ENCODE results near the gene CIZ1. TPM values are rescaled to one million over a fixed set of nuclear protein-coding genes. Genes with fewer than 3 reads are reported as not detected.

The CIZ1 gene
- total and polyA plus RNA-seq, 9 of the 15 experiments (the other 6 are each of a cell fraction or from before 2014, with no cell fraction given), result 6.6 to 329 (median 87.8) TPM

GRCh38 chr9:128190516-128191405 lies 611 bp downstream of the CIZ1 start:
- Histone ChIP-seq H2AFZ (ENCODE audit: low read depth, low read length) (peak overlapping the region; percentile 98), H3K36me3 (ENCODE audit: control insufficient read depth, insufficient read depth, low read length) (peaks cover 43% of the 10 kb centered on the region), H3K9ac (ENCODE audit: insufficient read depth in 1 of 2, low read depth in 2 of 2, low read length in 2 of 2) (peak overlapping the region; percentile 79 to 91), H3K79me2 (ENCODE audit: control insufficient read depth, insufficient read depth, low read length) (peaks cover 25% of the 10 kb centered on the region), H3K27me3 (ENCODE audit: control insufficient read depth in 2 of 2, insufficient read depth in 2 of 2, low read length in 2 of 2) (no peaks in the 10 kb centered on the region), H3K9me3 (replicated peaks; ENCODE audit: control insufficient read depth, insufficient read depth, low read depth, low read length) (no peaks in the 10 kb centered on the region), H3K4me2 (ENCODE audit: insufficient read depth, low read length) (peak overlapping the region; percentile 93), H3K4me1 (replicated peaks in 1 of 2; ENCODE audit: control insufficient read depth in 2 of 2, insufficient read depth in 2 of 2, low read length in 2 of 2) (peaks cover 34 to 40% of the 10 kb centered on the region in 2 experiments), H3K9me1 (ENCODE audit: control insufficient read depth, insufficient read depth, low read length) (peaks cover 7% of the 10 kb centered on the region), H3K4me3 (peak overlapping the region; percentile 92), H3K27ac (ENCODE audit: extremely low read depth, low read depth, low read length) (peak overlapping the region; percentile 82), H4K20me1 (replicated peaks; ENCODE audit: control insufficient read depth, insufficient read depth, low read length) (peaks cover 8% of the 10 kb centered on the region; the same call in 1 of the 2 replicates)
- intact Hi-C loops (cut with micrococcal nuclease), result loop anchor here (1.0 to 10.0 kb wide), 5 partner anchors 14 to 494 kb away; partner anchors contain the start of genes BBLN, GOLGA2, PTGES2 and SET
- ChIA-PET CTCF (ENCODE audit: low intra/inter-chr PET ratio) (interaction anchor here (0.5 to 0.7 kb wide), 3 partner anchors 10 to 509 kb away, joined by 3 to 7 read pairs (median 6); no protein-coding TSS in a partner anchor), POLR2A (interaction anchor here (0.6 to 7.6 kb wide), 19 partner anchors 9 to 1694 kb away, joined by 3 to 78 read pairs (median 4); partner anchors contain the start of genes BBLN, GOLGA2 and SWI5)
- in situ Hi-C loops (cut with MboI), result no loop called here
- ATAC-seq (peak; percentile 40), DNase-seq (ENCODE audit: extremely low read depth in 1 of 4, low spot score in 3 of 4) (peak in 1 of 4 experiments; percentile 49), FAIRE-seq (no peak)
- 22% methylated on average over 32 of the region's 32 CpGs for WGBS (ENCODE audit: insufficient coverage, low coverage, missing lambda C conversion rate)
- BruUV-seq (replicated peaks), result TSS peak; percentile 62
- no peak for TF ChIP-seq BHLHE40 (IDR thresholded peaks at IDR 0.05; ENCODE audit: low read length)
- TF ChIP-seq WHSC1 (IDR thresholded peaks at IDR 0.05; ENCODE audit: low read length), result peak; percentile 48
- 0 out of 2 replicates have a peak, but pooled peaks have one; percentile 34 for TF ChIP-seq TAF7 (tag; IDR thresholded peaks at IDR 0.05)
- TF ChIP-seq NRF1 (conservative IDR thresholded peaks at IDR 0.05 in 1 of 2, IDR thresholded peaks at IDR 0.05 in 1 of 2), result no peak
- TF ChIP-seq ETS1 (conservative IDR thresholded peaks at IDR 0.05; ENCODE audit: control insufficient read depth, low read depth, low read length), result peak; percentile 56; the same call in 1 of the 2 replicates
- TF ChIP-seq SPI1 (IDR thresholded peaks at IDR 0.05; ENCODE audit: borderline replicate concordance, low read depth, low read length), result peak; percentile 79
- no peak for TF ChIP-seq BRD4 (IDR thresholded peaks at IDR 0.05)
- TF ChIP-seq HBP1 (CRISPR knock-in tag; IDR thresholded peaks at IDR 0.05), result peak; percentile 93; the same call in 1 of the 2 replicates
- 0 out of 4 replicates have a peak, but pooled peaks of 1 of the 2 experiments have one; percentile 37 for TF ChIP-seq MLX (CRISPR knock-in tag; conservative IDR thresholded peaks at IDR 0.05)
- no peak for TF ChIP-seq NR1H2 (CRISPR knock-in tag; IDR thresholded peaks at IDR 0.05)
- 0 out of 2 replicates have a peak, but pooled peaks have one; percentile 22 for TF ChIP-seq SREBF1 (IDR thresholded peaks at IDR 0.05; ENCODE audit: borderline replicate concordance, low read depth, low read length)
- TF ChIP-seq THRB (CRISPR knock-in tag; conservative IDR thresholded peaks at IDR 0.05), result peak; percentile 98
- TF ChIP-seq TCF15 (CRISPR knock-in tag; IDR thresholded peaks at IDR 0.05), result 0 out of 2 replicates have a peak, but pooled peaks have one; percentile 40
- TF ChIP-seq NR4A1 (CRISPR knock-in tag; IDR thresholded peaks at IDR 0.05), result peak; percentile 55; the same call in 1 of the 2 replicates
- no peak for TF ChIP-seq NR4A1 (tag; IDR thresholded peaks at IDR 0.05)

All from K562 (cell line).